Hematopoietic multipotent progenitor cell treated with erythropoietin and hydrocortisone succinate and interleukin-3 and kit ligand, for 6 days (in vitro differentiated cells): Measurements from ENCODE around the gene CD24.

ENCODE experiments used
- DNase-seq: peaks from one replicate; pipeline ENCODE4 v3.0.0-alpha.2; 2015

Gene CD24

DNA sequence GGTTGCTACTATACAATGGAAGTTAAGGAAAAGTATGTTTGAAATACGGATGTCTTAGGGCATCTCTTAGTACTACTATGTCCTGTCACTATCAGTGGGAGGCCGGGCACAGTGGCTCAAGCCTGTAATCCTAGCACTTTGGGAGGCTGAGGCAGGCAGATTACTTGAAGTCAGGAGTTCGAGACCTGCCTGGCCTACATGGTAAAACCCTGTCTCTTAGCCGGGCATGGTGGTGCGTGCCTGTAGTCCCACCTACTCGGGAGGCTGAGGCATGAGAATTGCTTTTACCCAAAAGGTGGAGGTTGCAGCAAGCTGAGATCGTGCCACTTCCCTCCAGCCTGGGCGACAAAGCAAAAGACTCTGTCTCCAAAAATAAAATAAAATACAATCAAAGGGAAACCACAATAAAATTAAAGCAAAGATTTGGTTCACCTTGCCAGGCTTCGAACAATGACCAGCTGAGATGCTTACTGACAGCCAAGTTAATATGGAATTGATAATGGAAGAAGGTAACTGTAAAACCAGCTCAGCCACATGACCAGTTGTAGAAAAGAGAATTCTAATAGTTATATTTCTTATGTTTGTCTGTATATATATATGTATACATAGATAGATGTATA, 6.5 kb downstream of the CD24 start:
- no peak for DNase-seq

DNA sequence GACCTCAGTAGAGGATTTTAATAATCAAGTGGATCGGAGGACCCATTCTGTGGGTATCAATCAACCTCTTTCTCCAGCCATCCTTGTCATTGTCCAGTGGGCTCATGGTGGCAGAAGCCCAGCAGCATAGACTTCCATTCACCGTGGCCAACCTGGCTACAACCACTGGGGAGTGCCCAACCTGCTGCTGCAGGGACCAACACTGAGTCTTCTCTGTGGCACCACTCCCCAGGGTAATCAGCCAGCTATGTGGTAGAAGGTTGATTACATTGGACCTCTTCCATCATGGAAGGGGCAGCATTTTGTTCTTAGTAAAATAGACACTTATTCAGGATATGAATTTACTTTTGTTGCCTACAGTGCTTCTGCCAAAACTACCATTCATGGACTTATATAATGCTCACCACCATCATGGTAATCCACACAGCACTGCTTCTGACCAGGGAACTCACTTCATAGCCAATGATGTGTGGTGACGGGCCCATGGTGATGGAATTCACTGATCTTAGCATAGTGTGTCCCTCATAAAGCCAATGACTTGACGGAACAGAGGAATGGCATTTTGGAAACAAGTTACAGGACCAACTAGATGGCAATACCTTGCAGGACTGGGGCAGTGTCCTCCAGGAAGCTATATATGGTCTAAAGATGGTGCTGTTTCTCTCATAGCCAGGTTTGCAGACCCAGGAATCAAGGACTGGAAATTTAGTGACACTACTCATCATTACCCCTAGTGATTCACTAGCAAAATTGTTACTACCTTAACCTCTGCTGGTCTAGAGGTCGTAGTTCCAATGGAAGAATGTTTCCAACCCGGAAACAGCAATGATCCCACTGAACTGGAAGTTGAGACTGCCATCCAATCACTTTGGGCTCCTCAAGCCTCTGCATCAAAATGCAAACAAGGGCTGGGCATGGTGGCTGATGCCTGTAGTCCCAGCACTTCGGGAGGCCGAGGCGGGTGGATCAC, 7.6 kb downstream of the CD24 start:
- no peak for DNase-seq

- peak; percentile 12 for DNase-seq
Measured at GRCh38 chr6:106966229-106966628, 8.3 kb downstream of the CD24 start.

DNA sequence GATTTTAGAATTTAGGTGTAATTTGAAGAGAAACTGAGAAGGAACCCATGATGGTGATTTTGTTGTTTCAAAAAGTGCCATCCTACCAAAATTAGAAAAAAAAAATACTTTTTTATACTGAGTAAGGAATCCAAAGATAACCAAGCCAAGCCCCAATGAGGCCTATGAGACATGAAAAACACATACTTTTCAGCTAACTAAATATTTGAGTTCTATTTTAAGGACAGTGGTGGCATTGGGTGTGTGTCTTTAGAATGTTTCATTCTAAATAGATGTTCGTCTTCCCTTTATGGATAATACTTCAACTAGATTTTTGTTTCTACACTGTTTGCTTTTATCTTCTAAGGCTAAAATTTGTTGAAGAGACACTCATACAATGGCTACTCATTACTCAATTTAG, 9.6 kb downstream of the CD24 start:
- DNase-seq, result no peak

DNA sequence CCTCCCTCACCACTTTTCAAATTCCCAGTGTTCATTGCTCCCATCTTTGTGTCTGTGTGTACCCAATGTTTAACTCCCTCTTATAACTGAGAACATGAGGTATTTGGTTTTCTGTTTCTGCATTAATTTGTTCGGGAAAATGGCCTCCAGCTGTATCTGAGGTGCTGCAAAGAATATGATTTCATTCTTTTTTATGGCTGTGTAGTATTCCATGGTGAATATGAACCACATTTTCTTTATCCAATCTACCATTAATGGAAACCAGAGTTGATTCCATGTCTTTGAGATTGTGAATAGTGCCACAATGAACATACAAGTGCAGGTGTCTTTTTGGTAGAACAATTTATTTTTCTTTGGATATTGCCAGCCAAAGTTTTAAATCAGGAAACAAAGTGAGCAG, 10.4 kb downstream of the CD24 start:
- no peak for DNase-seq

- no peak for DNase-seq
Measured at GRCh38 chr6:106963544-106963943, 11.0 kb downstream of the CD24 start.

GRCh38 chr6:106961801-106962200, 12.7 kb downstream of the CD24 start:
- no peak for DNase-seq

- DNase-seq, result no peak
Measured at GRCh38 chr6:106961136-106961535, 13.4 kb downstream of the CD24 start.

DNA sequence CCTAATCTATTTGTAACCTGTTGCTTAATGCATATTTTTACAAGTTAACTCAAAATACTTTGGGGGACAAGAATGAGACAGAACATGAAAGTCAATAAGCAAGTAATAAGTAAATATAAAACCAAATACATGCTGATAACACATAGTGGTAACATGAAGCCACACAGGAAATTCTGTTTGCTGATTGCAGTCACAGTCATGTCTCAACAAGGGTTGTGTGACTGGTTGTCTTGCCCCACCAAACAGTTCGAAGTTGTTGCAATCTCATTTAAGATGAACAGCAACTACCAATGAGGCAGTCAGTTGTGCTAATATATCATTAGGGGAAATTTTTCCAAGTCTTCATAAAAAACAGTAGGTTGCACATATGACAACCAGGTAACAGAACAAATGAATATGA, 14.5 kb downstream of the CD24 start:
- peak; percentile 72 for DNase-seq

GRCh38 chr6:106939848-106940247, 34.7 kb downstream of the CD24 start:
- peak; percentile 2 for DNase-seq

DNA sequence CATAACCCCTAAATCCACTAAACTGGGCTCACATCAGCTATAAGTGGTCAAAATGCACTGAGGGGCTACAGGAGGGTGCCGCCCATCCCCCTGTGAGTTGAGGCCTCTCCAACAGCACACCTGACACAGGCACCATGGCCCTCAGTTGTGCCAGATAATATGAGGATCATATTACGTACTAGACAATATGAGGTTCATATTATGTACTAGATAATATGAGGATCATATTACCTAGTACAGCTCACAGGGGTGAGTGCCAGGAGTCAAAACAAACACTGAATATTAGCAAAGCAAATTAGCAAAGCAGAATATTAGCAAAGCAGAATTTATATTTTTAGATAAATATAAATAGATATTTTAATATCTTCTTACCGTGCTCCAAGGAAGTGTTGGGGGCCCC, 35.3 kb downstream of the CD24 start:
- DNase-seq, result no peak

- peak; percentile 77 for DNase-seq
Measured at GRCh38 chr6:106927531-106928398, 46.8 kb downstream of the CD24 start.

DNA sequence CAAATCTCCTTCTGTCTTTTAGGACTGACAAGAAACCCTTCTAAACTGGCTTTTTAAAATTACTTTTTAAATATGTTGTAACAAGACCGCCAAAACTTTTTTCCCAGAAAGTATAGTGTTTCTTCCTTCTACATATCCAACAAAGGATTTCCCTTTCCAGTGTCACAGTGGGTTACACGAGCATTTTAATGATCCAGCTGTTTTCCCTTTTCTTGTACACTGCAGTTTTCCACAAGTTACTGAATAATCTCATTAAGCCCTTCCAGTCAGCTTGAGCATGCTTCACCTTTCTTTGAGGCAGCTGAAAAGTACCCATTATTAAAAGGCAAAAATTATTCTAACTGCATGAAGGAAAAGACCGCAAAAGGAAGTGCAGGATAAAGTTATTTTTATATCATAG, 48.6 kb downstream of the CD24 start:
- no peak for DNase-seq

DNA sequence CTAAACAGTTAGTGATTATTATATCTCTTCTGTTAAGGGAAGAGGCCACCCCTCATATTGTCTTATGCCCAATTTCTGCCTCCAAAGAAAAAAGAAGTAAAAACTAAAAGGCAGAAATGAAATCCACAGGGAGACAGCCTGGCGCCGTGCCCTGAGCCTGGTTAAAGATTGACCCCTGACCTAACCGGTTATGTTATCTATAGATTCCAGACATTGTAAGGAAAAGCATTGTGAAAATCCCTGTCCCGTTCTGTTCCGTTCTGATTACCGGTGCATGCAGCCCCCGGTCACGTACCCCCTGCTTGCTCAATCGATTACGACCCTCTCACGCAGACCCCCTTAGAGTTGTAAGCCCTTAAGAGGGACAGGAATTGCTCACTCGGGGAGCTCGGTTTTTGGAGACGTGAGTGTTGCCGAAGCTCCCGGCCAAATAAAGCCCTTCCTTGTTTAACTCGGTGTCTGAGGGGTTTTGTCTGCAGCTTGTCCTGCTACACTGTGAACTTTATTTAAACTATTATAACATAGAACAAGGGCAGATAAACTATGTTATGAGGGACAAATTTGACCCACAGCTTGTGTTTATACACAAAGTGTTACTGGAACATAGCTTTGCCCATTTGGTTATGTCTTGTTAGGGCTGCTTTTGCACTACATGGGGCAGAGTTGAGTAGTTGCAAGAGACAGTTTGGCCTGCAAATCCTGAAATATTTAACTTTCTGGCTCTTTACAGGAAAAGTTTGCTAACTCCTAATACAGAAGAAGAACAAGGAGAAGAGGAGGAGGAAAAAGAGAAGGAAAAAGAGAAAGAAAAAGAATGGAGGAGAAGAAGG, 49.6 kb downstream of the CD24 start:
- no peak for DNase-seq

DNA sequence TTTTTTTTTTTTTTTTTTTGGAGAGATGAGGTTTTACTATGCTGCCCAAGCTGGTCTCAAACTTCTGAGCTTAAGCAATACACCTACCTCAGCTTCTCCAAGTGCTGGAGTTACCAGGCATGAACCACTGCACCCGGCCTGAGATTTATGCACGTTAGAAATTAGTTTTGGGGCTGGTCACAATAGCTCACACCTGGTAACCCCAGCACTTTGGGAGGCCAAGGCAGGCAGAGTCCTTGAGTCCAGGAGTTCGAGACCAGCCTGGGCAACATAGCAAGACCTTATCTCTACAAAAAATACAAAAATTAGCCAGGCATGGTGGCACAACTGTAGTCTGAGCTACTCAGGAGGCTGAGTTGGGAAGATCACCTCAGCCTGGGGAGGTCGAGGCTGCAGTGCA, 51.9 kb downstream of the CD24 start:
- no peak for DNase-seq
